SK-N-SH treated with all-trans-retinoic acid at 6 μM for 48 hours (cell line): Measurements from ENCODE around the gene CHSY1.

Experiments used
- ATAC-seq: fragments of 200-7000 bp; cut with Tn5 transposase; 3 replicates; pipeline ENCODE4 v1.9.1; 2020; ENCODE audit warnings: mild to moderate bottlenecking, moderate library complexity
- ARNTL ChIP-seq: fragments of 450-650 bp; formaldehyde crosslinking; IDR thresholded peaks from 2 replicates; pipeline ENCODE4 v1.5.0; 2020; ENCODE audit warnings: low read depth, mild to moderate bottlenecking, moderate library complexity, borderline replicate concordance
- BACH2 ChIP-seq: fragments of 250-450 bp; sonication (Bioruptor Pico); IDR thresholded peaks from 2 replicates; pipeline ENCODE4 v1.9.0; 2021; ENCODE audit warnings: mild to moderate bottlenecking, borderline replicate concordance
- CSDC2 ChIP-seq: fragments of 250-450 bp; sonication (Bioruptor Pico); IDR thresholded peaks from 2 replicates; pipeline ENCODE4 v1.5.0; 2020; ENCODE audit warnings: mild to moderate bottlenecking, moderate library complexity
- CSRNP3 ChIP-seq: fragments of 250-450 bp; sonication (Bioruptor Pico); IDR thresholded peaks from 2 replicates; pipeline ENCODE4 v1.5.1; 2021; ENCODE audit warnings: mild to moderate bottlenecking, moderate library complexity
- ESRRG ChIP-seq: fragments of 250-450 bp; sonication (Bioruptor Pico); IDR thresholded peaks from 2 replicates; pipeline ENCODE4 v1.6.1; 2021; ENCODE audit warnings: mild to moderate bottlenecking
- GLIS3 ChIP-seq: fragments of 250-450 bp; sonication (Bioruptor Pico); IDR thresholded peaks from 2 replicates; pipeline ENCODE4 v1.5.0; 2020; ENCODE audit warnings: mild to moderate bottlenecking, moderate library complexity
- ISL1 ChIP-seq: fragments of 250-450 bp; sonication (Bioruptor Pico); IDR thresholded peaks from 2 replicates; pipeline ENCODE4 v2.1.2; 2022; ENCODE audit warnings: mild to moderate bottlenecking, moderate library complexity
- OSR1 ChIP-seq: fragments of 250-450 bp; sonication (Bioruptor Pico); IDR thresholded peaks from 2 replicates; pipeline ENCODE4 v1.8.0; 2022; ENCODE audit warnings: moderate library complexity, mild to moderate bottlenecking, inconsistent platforms
- POU6F1 ChIP-seq: fragments of 250-450 bp; sonication (Bioruptor Pico); IDR thresholded peaks from 2 replicates; pipeline ENCODE4 v1.8.0; 2021; ENCODE audit warnings: low read depth, mild to moderate bottlenecking, moderate library complexity, borderline replicate concordance
- PPARA ChIP-seq: fragments of 250-450 bp; sonication (Bioruptor Pico); IDR thresholded peaks from 2 replicates; pipeline ENCODE4 v1.5.0; 2020; ENCODE audit warnings: mild to moderate bottlenecking, borderline replicate concordance
- RARB ChIP-seq: fragments of 250-450 bp; sonication (Bioruptor Pico); IDR thresholded peaks from 2 replicates; pipeline ENCODE4 v1.8.0; 2021; ENCODE audit warnings: mild to moderate bottlenecking, moderate library complexity
- SNAI2 ChIP-seq: fragments of 250-450 bp; sonication (Bioruptor Pico); IDR thresholded peaks from 2 replicates; pipeline ENCODE4 v1.5.0; 2020; ENCODE audit warnings: mild to moderate bottlenecking, moderate library complexity
- TCF4 ChIP-seq: fragments of 250-450 bp; sonication (Bioruptor Pico); IDR thresholded peaks from 2 replicates; pipeline ENCODE4 v1.8.0; 2021; ENCODE audit warnings: mild to moderate bottlenecking, moderate library complexity, borderline replicate concordance
- TOX ChIP-seq: fragments of 250-450 bp; sonication (Bioruptor Pico); IDR thresholded peaks from 2 replicates; pipeline ENCODE4 v1.8.0; 2021; ENCODE audit warnings: mild to moderate bottlenecking, moderate library complexity, borderline replicate concordance
- TSHZ2 ChIP-seq: fragments of 250-450 bp; sonication (Bioruptor Pico); IDR thresholded peaks from 2 replicates; pipeline ENCODE4 v1.5.0; 2020; ENCODE audit warnings: mild to moderate bottlenecking, moderate library complexity
- ZFP3 ChIP-seq: fragments of 250-450 bp; sonication (Bioruptor Pico); IDR thresholded peaks from 2 replicates; pipeline ENCODE4 v1.5.0; 2020; ENCODE audit warnings: mild to moderate bottlenecking, moderate library complexity
- ZFP30 ChIP-seq: fragments of 450-650 bp; formaldehyde crosslinking; IDR thresholded peaks from 2 replicates; pipeline ENCODE4 v1.5.0; 2022; ENCODE audit warnings: mild to moderate bottlenecking, moderate library complexity
- ZNF565 ChIP-seq: fragments of 450-650 bp; formaldehyde crosslinking; conservative IDR thresholded peaks from 2 replicates; pipeline ENCODE4 v1.5.0; 2020; ENCODE audit warnings: low read depth, mild to moderate bottlenecking, moderate library complexity
- ZNF70 ChIP-seq: fragments of 450-650 bp; formaldehyde crosslinking; IDR thresholded peaks from 2 replicates; pipeline ENCODE4 v1.5.0; 2020; ENCODE audit warnings: mild to moderate bottlenecking, moderate library complexity
- ZNF8 ChIP-seq: fragments of 450-650 bp; formaldehyde crosslinking; IDR thresholded peaks from 2 replicates; pipeline ENCODE4 v1.5.0; 2020; ENCODE audit warnings: mild to moderate bottlenecking, moderate library complexity
- TF ChIP-seq, protein P1 (sequence below): fragments of 250-450 bp; sonication (Bioruptor Pico); IDR thresholded peaks from 2 replicates; pipeline ENCODE4 v1.8.0; 2020; ENCODE audit warnings: mild to moderate bottlenecking, moderate library complexity, borderline replicate concordance

The CHSY1 gene

DNA sequence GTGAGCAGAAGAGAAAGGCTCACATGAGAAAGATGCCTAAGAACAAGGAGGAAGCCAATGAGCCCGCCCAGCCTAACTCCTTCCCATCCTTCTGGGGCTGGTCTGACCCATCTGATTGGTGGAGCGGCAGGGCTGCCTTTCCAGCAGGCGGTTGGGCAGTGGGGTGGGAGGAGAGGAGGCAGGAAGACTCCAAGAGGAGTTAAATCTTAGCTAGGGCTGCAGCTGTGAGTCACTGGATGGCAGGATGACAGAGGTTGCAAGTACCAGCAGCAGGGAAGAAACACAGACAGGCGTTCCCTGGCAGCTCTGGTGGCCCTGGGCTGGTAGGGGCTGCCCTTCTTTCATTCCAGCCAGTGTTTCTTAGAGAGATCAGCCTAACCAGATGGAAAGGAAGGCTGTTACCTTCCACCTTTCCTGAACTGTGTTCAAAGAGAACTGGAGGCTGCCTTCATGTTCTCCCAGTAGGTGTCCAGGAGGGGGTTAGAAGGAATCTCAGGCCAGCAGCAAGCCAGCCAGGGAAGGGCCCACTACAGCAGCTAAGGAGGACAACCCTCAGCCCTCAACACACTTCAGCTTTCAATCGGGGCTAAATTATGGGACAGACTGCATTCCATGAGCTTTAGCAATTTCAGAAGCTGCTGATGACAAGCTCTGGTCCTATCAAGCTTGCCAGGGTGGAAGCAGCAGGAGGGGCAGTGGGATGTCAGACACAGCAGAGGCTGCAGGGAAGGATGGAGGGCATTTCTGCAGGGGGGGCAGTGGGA lies 50.3 kb downstream of the CHSY1 start:
- TF ChIP-seq SNAI2 (CRISPR knock-in tag): no peak
- no peak for TF ChIP-seq CSDC2 (CRISPR knock-in tag)
- no peak for TF ChIP-seq ESRRG
- TF ChIP-seq BACH2: no peak
- TF ChIP-seq ZFP3 (CRISPR knock-in tag): no peak
- TF ChIP-seq ZNF565 (CRISPR knock-in tag): no peak
- TF ChIP-seq GLIS3 (CRISPR knock-in tag): no peak
- no peak for TF ChIP-seq RARB
- TF ChIP-seq ZNF70 (CRISPR knock-in tag): no peak
- TF ChIP-seq TOX (CRISPR knock-in tag): no peak
- TF ChIP-seq ARNTL (CRISPR knock-in tag): no peak
- TF ChIP-seq ZFP30 (CRISPR knock-in tag): no peak
- TF ChIP-seq, all 23 proteins: peak for 0
- ATAC-seq: peak; percentile 99

GRCh38 chr15:101200181-101200580 lies 51.7 kb downstream of the CHSY1 start:
- ATAC-seq: no peak
- no peak for TF ChIP-seq ZNF8 (CRISPR knock-in tag)

- TF ChIP-seq PPARA (no peak), ESRRG (no peak)
- no peak for ATAC-seq
These were observed 53.0 kb downstream of the CHSY1 start for GRCh38 chr15:101198800-101199199.

DNA sequence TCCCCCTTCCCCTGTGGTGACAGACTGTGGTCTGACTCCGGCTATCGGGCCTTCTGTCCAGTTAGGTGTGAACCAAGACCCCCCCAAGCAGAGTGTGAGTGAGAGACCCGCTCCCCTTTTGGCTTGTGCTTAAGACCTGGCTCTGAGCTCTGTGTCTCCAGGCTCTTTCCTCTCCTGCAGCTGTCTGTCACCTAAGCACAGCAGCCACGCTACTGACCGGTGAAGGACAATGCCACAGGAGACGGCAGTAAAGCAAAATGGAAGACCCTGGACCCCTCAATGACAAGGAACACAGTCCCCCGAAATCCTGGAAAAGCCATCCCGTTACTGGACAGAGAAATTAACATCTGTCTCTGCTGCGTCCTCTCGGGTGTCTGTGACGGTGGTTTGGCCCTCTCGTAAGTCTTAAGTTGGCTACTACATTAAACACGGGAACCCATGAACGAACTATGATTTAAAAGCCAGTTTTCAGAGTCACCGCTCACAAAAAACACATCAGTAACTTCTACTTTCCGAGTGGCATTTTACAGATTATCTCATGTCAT lies 53.7 kb downstream of the CHSY1 start:
- TF ChIP-seq ISL1: no peak
- TF ChIP-seq, protein P1, sequence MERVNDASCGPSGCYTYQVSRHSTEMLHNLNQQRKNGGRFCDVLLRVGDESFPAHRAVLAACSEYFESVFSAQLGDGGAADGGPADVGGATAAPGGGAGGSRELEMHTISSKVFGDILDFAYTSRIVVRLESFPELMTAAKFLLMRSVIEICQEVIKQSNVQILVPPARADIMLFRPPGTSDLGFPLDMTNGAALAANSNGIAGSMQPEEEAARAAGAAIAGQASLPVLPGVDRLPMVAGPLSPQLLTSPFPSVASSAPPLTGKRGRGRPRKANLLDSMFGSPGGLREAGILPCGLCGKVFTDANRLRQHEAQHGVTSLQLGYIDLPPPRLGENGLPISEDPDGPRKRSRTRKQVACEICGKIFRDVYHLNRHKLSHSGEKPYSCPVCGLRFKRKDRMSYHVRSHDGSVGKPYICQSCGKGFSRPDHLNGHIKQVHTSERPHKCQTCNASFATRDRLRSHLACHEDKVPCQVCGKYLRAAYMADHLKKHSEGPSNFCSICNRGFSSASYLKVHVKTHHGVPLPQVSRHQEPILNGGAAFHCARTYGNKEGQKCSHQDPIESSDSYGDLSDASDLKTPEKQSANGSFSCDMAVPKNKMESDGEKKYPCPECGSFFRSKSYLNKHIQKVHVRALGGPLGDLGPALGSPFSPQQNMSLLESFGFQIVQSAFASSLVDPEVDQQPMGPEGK (CRISPR knock-in tag): no peak
- no peak for TF ChIP-seq TCF4 (CRISPR knock-in tag)
- no peak for TF ChIP-seq ZNF70 (CRISPR knock-in tag)
- TF ChIP-seq ESRRG: no peak
- TF ChIP-seq ARNTL (CRISPR knock-in tag): no peak
- no peak for TF ChIP-seq SNAI2 (CRISPR knock-in tag)
- TF ChIP-seq TOX (CRISPR knock-in tag): no peak
- TF ChIP-seq ZNF8 (CRISPR knock-in tag): no peak
- no peak for TF ChIP-seq TSHZ2 (CRISPR knock-in tag)
- no peak for TF ChIP-seq CSRNP3
- no peak for TF ChIP-seq CSDC2 (CRISPR knock-in tag)
- TF ChIP-seq GLIS3 (CRISPR knock-in tag): no peak
- TF ChIP-seq ZFP3 (CRISPR knock-in tag): no peak
- no peak for TF ChIP-seq OSR1 (CRISPR knock-in tag)
- TF ChIP-seq ZFP30 (CRISPR knock-in tag): no peak
- TF ChIP-seq BACH2: no peak
- no peak for ATAC-seq

DNA sequence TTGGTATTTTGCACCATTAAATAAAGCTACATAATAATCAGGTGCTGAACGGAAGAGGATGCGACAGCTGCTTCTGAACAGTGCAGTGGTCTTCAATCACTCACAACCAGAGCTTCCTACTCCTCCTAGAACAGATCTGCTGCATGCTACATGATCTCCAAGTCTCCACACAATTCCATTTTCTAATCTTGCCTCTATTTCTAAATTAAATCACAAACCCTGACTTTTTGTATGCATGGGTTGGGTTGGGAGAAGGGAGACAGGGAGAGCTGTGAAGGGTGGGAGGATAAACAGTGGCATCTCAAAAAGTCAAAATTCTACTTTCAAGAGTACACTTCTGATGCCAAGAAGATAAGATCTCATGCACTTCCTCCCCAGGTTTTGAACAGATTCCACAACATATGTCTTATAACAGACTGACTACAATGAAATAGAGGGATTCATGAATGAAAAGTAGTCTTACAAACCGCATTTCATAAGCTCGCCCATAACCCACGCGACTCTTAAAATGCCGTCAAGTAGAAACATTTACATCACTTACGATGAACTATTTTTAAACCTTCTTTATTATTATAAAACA lies 57.2 kb downstream of the CHSY1 start:
- ATAC-seq: peak; percentile 21; the same call in 2 of the 3 replicates
- no peak for TF ChIP-seq POU6F1 (CRISPR knock-in tag)
- TF ChIP-seq, protein P1 (CRISPR knock-in tag): no peak
- no peak for TF ChIP-seq TCF4 (CRISPR knock-in tag)
